Measurements from ENCODE around the gene MYH11. TPM values are rescaled to one million over a fixed set of nuclear protein-coding genes. Genes with fewer than 3 reads are reported as not detected.

The MYH11 gene
- total RNA-seq, 1 donor from 2014 or later: under 0.01 TPM

- DNase-seq: no peak
Measured at GRCh38 chr16:15776572-15776971, 80.3 kb downstream of the MYH11 start.

- DNase-seq: no peak
Measured at GRCh38 chr16:15775663-15776304, 81.0 kb downstream of the MYH11 start.

- no peak for DNase-seq
Measured at GRCh38 chr16:15775209-15775608, 81.6 kb downstream of the MYH11 start.

GRCh38 chr16:15773968-15774367 lies 82.9 kb downstream of the MYH11 start:
- DNase-seq: no peak

GRCh38 chr16:15772579-15773293 lies 84.1 kb downstream of the MYH11 start:
- DNase-seq: no peak

GRCh38 chr16:15771694-15772093 lies 85.1 kb downstream of the MYH11 start:
- DNase-seq: no peak

GRCh38 chr16:15770512-15770911 lies 86.3 kb downstream of the MYH11 start:
- DNase-seq: no peak

GRCh38 chr16:15770107-15770506 lies 86.7 kb downstream of the MYH11 start:
- no peak for DNase-seq

GRCh38 chr16:15769239-15769638 lies 87.6 kb downstream of the MYH11 start:
- DNase-seq: no peak

GRCh38 chr16:15768201-15768600 lies 88.6 kb downstream of the MYH11 start:
- no peak for DNase-seq

- DNase-seq: no peak
Measured at GRCh38 chr16:15766918-15767317, 89.9 kb downstream of the MYH11 start.

GRCh38 chr16:15765880-15766279 lies 90.9 kb downstream of the MYH11 start:
- DNase-seq: peak; percentile 14

GRCh38 chr16:15765116-15765515 lies 91.7 kb downstream of the MYH11 start:
- no peak for DNase-seq

- DNase-seq: no peak
Measured at GRCh38 chr16:15764112-15764511, 92.7 kb downstream of the MYH11 start.

- no peak for DNase-seq
Measured at GRCh38 chr16:15760129-15760528, 96.7 kb downstream of the MYH11 start.

GRCh38 chr16:15759070-15759469 lies 97.8 kb downstream of the MYH11 start:
- no peak for DNase-seq

GRCh38 chr16:15757630-15758251 lies 99.1 kb downstream of the MYH11 start:
- no peak for DNase-seq

- DNase-seq: no peak
Measured at GRCh38 chr16:15757077-15757386, 99.8 kb downstream of the MYH11 start.

- DNase-seq: no peak
Measured at GRCh38 chr16:15754821-15755534, 101.8 kb downstream of the MYH11 start.

- no peak for DNase-seq
Measured at GRCh38 chr16:15752717-15753488, 103.9 kb downstream of the MYH11 start.

GRCh38 chr16:15751940-15752339 lies 104.9 kb downstream of the MYH11 start:
- DNase-seq: no peak

- DNase-seq: no peak
Measured at GRCh38 chr16:15749985-15750384, 106.8 kb downstream of the MYH11 start.

All from occipital lobe (tissue), 2 donors.